GM13977 (cell line): Measurements from ENCODE around the gene SLC25A42.

Experiments
- DNase-seq: peaks from one replicate; pipeline ENCODE4 v3.0.0; 2012; ENCODE audit warnings: low spot score
- CTCF ChIP-seq: IDR thresholded peaks from 2 replicates; pipeline ENCODE4 v1.5.1; 2012; ENCODE audit warnings: mild to moderate bottlenecking, control low read depth; ENCODE audit not compliant: insufficient read depth; ENCODE audit errors: extremely low read depth, missing control alignments
- in situ Hi-C: fragments of 300-500 bp; cut with MboI; formaldehyde crosslinking; loops from one replicate; pipeline ENCODE4 v1.12.0; 2022; ENCODE audit warnings: low sequenced_read_pairs, low pct_unique_long_range_greater_than_20kb, mixed read lengths, inconsistent platforms; ENCODE audit not compliant: unreplicated experiment

The SLC25A42 gene

DNA sequence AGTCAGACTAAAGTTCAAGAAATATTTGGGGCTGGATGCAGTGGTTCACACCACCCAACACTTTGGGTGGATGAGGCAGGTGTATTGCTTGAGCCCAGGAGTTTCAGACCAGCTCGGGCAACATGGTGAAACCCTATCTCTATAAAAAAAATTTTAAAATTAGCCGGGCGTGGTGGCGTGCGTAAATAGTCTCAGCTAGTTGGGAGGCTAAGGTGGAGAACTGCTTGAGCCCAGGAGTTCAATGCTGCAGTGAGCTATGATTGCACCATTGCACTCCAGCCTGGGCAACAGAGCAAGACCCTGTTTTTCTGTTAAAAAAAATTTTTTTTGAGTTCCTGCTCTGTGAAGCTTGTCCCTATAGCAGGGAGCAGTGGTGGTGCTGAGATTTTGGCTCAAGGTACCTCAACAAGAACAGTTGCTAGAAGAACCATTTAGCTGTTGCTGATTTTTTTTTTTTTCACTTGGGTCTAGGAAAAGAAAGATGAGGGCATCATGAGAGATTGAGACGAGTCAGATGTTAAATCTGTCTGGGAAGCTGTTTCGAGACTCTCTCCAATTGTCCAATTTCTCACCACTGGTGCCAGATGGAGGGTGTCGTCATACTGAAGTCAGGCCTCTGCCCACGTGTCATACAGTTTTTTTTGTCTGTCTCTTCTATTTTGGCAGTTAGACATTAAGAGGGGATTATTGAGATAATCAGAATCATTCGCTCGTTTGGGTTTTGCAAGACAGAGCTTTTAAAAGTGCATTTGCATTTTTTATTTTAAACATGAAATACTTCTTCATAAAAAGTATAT is 3.7 kb downstream of the SLC25A42 start:
- in situ Hi-C loops = no loop called here
- no peak for DNase-seq
- no peak for TF ChIP-seq CTCF

- DNase-seq = peak; percentile 47
These were observed 5.2 kb downstream of the SLC25A42 start for GRCh38 chr19:19068659-19069654.

DNA sequence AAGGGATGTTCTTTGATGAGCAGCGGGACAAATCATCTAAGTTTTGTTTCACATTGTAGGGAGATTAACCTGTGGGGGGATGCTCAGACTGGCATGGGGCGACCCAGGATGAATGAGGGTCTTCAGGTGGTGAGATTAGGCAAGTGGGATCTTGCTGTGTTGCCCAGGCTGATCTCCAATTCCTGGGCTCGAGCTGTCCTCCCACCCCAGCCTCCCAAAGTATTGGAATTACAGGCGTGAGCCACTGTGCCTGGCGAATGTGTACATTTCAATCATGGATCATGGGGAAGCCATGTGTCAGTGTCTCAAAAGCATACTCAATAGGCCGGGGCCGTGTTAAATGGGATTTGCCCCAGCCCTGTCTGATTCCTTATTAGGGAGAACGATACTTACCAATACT is 8.1 kb downstream of the SLC25A42 start:
- no peak for DNase-seq
- TF ChIP-seq CTCF = no peak
- in situ Hi-C loops = no loop called here

More at GRCh38 chr19:19068659-19069654, 5.2 kb downstream of the SLC25A42 start:
- no peak for TF ChIP-seq CTCF
- in situ Hi-C loops = no loop called here

GRCh38 chr19:19074196-19074882 is 10.5 kb downstream of the SLC25A42 start:
- in situ Hi-C loops = no loop called here
- no peak for TF ChIP-seq CTCF
- no peak for DNase-seq

GRCh38 chr19:19075126-19075525 is 11.3 kb downstream of the SLC25A42 start:
- no peak for DNase-seq
- in situ Hi-C loops = no loop called here
- TF ChIP-seq CTCF = no peak

GRCh38 chr19:19076476-19076875 is 12.7 kb downstream of the SLC25A42 start:
- no peak for TF ChIP-seq CTCF
- in situ Hi-C loops = no loop called here
- DNase-seq = no peak
